ENCODE data around the gene CLSTN2.

CLSTN2 gene

DNA sequence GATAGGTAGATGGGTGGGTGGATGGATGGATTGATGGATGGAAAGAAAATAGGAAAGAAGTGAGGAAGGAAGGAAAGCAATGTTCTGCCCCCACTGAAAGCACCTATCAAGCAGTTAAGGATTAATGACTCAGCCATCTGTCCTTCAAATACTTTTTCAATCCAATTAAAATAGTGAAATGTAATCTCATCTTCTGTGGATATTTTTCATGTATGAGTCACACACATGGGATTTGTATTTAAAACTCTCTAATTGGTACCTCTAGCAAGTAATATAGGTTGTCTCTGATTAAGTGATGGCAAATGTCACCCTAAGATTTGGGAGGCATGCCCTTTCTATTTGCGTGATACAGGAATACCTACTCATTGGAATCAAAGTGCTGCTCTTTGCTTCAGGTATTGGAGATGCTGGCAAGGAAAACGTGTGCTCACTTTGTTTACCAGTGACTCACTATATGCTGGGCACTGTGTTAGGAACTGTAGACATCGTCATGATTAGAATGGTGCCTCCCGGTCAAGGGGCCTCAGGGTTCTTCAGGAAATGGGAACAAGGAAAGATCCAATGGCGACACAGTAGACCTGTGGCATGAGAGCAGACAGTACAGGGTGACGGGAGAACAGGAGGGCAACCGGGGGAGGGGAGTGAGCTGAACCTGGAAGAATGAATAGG lies 230.1 kb downstream of the CLSTN2 start:
- no peak for TF ChIP-seq CTCF (IDR thresholded peaks at IDR 0.05; ENCODE audit: insufficient read depth, low read depth, low read length, missing control alignments)
- no peak overlapping the region for H3K4me3 ChIP-seq (ENCODE audit: low read depth, low read length)
- no peak for DNase-seq (ENCODE audit: low read depth)

GRCh38 chr3:140165781-140166180 lies 230.8 kb downstream of the CLSTN2 start:
- TF ChIP-seq CTCF (IDR thresholded peaks at IDR 0.05; ENCODE audit: insufficient read depth, low read depth, low read length, missing control alignments): no peak
- no peak overlapping the region for H3K4me3 ChIP-seq (ENCODE audit: low read depth, low read length)
- DNase-seq (ENCODE audit: low read depth): no peak

GRCh38 chr3:140166861-140167599 lies 232.0 kb downstream of the CLSTN2 start:
- no peak for TF ChIP-seq CTCF (IDR thresholded peaks at IDR 0.05; ENCODE audit: insufficient read depth, low read depth, low read length, missing control alignments)
- DNase-seq (ENCODE audit: low read depth): no peak
- no peak overlapping the region for H3K4me3 ChIP-seq (ENCODE audit: low read depth, low read length)

DNA sequence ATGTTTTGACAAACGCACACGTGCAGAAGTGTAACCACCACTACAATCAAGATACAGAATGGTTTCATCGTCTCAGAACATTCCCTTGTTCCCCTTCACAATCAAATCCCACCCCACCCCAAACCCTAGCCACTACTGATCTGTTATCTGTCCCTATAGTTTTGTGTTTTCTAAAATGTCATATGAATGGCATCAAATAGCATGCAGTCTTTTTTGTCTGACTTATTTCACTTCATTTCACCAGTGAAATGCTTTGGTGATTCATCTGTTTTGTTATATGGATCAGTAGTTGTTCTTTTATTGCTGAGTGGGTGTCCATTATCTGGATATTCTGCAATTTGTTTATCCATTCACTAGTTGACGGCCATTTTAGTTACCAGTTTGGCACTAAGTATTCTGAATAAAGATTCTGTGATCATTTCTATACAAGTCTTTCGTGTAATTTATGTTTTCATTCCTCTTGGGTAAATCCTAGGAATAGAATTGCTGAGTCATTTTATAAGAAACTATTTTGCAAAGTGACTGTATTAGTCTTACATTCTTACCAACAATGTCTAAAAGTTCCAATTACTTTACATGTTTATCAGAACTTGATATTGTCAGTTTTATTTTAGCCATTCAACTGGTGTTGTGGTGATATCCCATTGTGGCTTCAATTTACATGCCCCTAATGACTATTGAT lies 232.8 kb downstream of the CLSTN2 start:
- no peak for DNase-seq (ENCODE audit: low read depth)
- TF ChIP-seq CTCF (IDR thresholded peaks at IDR 0.05; ENCODE audit: insufficient read depth, low read depth, low read length, missing control alignments): no peak
- no peak overlapping the region for H3K4me3 ChIP-seq (ENCODE audit: low read depth, low read length)

GRCh38 chr3:140170612-140171011 lies 235.6 kb downstream of the CLSTN2 start:
- TF ChIP-seq CTCF (IDR thresholded peaks at IDR 0.05; ENCODE audit: insufficient read depth, low read depth, low read length, missing control alignments): no peak
- DNase-seq (ENCODE audit: low read depth): peak; percentile 91
- no peak overlapping the region for H3K4me3 ChIP-seq (ENCODE audit: low read depth, low read length)

DNA sequence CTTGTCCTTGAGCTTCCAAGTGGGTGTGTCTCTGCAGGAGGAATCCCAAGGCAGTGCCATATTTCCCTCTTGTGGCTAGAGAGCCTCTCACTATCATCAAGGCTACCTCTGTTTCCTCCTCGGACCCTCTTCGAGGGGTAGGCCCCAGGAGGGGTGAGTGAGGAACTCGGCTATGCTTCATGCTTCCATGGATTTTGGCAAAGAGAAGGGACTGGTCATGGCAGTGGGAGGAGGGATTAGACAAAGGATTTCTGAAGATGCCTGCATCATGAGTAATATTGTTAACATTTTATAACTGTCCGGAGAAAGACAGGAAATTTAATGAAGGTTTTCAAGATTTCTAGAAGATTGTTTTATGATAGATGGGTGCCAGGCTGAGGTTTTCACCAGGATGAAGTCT lies 241.5 kb downstream of the CLSTN2 start:
- no peak for TF ChIP-seq CTCF (IDR thresholded peaks at IDR 0.05; ENCODE audit: insufficient read depth, low read depth, low read length, missing control alignments)
- DNase-seq (ENCODE audit: low read depth): no peak
- H3K4me3 ChIP-seq (ENCODE audit: low read depth, low read length): no peak overlapping the region
